ENCODE results near the gene GLI3.

DNA sequence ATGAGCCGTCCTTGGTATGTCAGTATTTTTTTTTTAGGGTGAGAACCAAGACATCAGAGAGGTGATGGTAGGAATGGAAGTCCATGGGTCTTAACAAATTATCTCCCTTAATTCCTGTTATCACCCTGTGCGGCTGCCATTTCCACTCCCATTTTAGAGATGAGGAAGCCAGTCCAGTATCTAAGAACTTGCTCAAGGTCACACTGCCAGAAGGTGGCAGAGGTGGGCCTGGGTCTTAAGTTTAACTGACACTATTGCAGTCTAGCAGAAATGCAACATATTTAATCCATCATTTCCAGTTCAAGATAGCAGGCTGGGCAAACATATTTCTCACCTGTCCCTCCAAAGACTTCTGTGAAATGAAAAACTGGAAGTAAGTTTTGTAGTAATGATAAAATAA, 108.3 kb downstream of the GLI3 start:
- no peak for TF ChIP-seq TAF1 (IDR thresholded peaks at IDR 0.05; ENCODE audit: borderline replicate concordance, low read depth, low read length)
- no peak for TF ChIP-seq POLR2A (IDR thresholded peaks at IDR 0.05; ENCODE audit: low read depth, low read length)

All from GM12892 (cell line).